Pulmonary artery endothelial cell (primary cell): ENCODE data around the gene NHSL2. TPM values are rescaled to one million over a fixed set of nuclear protein-coding genes. Genes with fewer than 3 reads are reported as not detected.

Source experiments
- DNase-seq: peaks from one replicate; pipeline ENCODE4 v3.0.0-alpha.2; 2011; ENCODE audit warnings: low read depth, low spot score
- total RNA-seq: library from RNA; depleted of rRNA; stranded (reverse); fragments of >200 nt; gene quantifications from 2 replicates; pipeline ENCODE4 v1.2.3, GENCODE V29; 2014

The NHSL2 gene
- total RNA-seq, 1 donor from 2014 or later: 21.2 TPM

DNA sequence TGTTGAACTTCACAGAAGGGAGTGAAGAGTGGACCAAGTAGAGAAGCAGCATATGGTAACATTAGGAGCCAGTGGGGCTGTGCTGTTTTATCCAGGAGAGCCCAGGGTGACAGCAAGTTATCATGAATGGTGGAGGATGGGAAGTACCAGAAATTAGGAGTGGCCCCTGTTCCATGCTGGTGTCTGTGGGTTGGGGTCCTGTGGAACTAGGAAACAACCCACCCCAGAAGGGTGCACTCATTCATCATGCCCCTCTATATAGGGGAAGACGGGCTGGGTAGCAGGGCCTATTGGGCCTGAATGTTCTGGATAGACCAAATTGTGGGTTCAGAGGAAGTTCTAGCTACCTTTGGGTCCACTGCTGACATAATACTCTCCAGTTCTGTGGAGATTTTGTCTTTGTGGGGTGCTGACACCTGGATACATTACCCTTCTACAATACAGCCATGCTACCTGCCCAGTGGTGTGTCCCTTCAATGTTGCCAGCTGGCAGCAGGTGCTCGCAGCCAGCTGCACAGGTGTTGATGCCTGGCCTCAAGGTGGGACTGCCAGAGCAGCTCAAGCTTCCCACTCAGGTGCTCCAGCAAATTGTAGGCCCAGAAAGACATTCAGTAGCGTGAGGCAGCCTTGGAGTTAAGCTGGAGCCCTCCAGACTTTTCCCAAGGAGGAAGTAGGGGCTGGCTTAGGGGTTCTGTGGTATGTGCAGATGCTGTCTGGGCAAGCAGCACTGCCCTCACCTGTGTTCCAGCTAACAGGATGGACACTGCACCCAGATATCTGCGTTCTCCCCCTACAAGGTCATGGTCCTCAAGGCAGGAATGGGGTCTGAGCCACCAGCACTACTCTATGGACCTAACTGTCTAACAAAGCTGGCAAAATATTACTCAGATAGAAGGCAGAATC is 106.5 kb downstream of the NHSL2 start:
- DNase-seq: no peak

DNA sequence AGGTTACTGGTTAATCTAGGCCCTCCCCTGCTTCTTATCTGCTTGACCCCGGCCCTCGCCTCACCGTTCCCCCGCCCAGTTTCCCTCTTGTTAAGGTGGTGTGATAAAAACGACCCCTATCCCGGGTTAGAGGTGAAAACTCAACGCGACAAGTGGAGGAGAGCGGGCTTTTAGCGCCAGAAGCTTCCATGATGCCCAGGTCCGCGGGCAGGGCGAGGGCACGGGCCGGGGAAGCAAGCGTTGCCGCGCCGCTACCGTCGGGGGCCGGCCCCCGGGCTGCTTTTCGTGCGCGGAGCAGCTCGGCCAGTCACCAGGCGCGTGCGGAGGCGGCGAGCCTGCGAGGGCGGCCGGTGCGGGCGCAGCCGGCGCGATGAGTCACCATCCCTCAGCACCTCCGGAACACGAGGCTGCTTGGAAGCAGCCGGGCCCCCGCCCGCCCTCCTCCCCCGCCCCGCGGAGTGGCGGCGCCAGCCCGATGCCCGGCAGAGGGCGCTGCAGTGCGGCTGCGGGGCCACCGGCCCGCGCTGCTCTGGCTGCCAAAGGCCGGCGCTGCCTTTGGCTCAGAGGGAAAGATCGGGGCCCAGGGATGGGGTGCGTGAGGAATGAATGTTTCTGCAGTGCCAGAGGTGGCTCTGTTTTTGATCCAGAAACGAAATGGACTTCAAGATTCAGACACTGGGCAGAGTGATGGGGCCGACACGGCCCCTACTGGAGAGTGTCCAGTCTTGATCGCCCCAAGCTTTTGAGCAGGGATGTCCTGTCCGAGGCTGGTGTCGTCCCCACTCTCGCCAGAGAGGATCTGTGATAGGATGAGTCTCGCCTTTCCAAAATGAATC is 107.8 kb downstream of the NHSL2 start:
- peak; percentile 54 for DNase-seq

DNA sequence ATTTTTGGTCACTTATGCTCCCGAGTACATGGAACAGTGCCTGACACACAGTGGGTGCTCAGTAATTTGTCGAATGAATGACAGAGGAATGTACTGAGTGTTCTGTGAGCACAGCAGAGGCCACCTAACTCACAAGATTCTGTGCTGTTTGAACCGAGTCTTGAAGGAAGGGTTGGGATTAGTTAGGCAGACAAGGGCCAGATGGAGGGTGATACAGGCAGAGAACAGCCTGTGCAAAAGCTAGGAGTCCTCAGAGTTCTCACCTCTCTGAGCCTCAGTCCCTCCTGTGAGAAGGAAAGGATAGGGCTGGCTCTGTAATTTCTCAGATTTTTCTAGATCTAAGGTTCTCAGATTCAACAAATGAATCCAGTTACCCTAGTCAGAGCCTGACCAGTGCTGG is 108.8 kb downstream of the NHSL2 start:
- no peak for DNase-seq

DNA sequence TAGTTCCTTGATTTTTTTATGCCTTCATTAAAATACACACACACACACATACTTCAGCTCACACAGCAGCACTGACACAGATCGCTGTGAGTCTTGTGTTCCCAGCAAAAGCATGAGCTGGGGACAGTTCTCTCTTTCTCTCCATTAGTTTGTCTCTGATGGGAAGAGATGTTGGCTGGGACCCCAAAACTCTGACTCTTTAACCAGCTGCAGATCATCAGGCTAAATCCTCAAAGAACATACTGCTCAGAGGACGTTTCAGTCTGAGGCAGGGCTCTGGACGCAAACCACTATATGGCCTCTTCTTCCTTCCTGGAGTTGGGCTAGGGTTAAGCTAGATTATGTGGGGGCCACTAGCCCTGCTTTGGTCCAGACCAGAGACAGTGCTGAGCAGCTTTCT is 109.6 kb downstream of the NHSL2 start:
- DNase-seq: no peak

DNA sequence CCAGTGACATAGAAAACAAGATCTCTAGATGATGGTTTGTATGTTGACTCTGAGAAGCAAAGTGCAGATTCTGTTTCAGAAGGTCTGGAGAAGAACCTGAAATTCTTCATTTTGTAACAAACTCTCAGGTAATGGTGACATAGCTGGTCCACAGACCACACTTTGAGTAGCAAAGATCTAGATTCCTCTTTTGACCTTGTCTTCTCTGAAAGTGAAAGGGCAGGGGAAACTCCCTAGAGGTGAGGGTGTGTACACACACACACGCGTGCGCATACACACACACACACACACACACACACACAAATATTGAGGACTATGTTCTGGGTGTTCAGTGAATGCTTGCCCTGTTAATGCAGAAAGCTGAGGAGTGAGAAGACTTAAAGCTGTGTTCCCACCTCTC is 110.1 kb downstream of the NHSL2 start:
- no peak for DNase-seq

DNA sequence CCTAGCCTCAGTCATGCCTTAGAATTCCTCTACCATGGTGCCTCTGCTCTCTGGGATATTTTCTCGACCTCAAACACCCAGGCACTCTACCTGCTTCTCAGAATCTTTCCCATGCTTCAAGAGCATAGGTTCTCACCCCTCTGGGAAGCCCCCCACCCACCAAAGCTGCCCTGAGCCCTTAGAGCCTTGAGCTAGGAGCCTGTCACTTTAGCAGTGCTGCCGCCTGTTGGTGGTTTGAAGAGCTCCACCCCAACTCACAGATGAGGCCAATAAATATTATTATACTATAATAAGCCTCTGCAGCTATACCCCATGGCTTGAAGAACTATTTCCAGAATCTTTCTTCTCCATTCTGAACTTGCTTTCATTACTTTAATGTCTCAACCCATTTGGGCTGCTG is 111.3 kb downstream of the NHSL2 start:
- no peak for DNase-seq

DNA sequence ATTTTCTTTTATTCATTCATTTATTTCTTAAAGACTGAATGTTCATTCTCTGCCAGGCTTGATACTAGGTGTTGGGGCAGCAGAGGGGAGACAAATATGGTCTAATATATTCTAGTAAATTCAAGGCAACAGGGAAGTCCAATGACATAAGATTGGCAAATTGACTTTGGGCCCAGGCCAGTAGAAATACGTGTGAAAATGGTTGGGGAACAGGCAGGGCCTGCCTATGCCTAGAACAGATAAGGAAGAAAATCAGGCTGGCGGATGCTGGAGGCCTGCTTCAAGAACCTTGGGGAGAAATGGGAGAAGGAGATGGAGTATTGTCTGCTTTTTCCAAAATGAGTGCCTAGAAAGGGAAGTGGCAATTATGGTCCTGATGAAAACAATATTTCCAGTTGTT is 112.4 kb downstream of the NHSL2 start:
- no peak for DNase-seq

DNA sequence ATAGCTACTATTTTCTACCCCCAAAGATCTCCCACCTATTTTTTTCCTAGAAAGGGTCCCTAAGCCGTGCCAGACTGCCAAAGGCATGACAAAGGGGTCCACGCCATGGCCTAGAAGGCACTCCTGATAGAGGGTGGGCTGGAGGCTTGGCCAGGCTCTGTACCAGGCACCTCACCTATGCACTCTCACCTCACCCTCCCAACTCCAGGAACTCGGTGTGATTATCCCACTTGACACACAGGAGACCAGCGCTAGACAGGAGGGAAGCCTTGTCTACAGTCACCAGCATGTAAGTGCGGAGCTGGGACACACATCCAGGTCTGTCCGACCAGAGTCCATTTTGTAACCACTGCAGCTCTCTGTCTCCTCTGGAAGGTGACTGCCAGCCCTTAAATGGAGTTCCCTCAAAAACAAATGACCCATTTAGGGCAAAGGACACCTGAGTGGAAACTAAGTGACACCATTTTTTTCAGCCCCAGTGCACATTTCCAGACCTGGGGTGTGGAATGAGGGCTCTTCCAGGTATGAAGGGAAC is 114.7 kb downstream of the NHSL2 start:
- DNase-seq: no peak

DNA sequence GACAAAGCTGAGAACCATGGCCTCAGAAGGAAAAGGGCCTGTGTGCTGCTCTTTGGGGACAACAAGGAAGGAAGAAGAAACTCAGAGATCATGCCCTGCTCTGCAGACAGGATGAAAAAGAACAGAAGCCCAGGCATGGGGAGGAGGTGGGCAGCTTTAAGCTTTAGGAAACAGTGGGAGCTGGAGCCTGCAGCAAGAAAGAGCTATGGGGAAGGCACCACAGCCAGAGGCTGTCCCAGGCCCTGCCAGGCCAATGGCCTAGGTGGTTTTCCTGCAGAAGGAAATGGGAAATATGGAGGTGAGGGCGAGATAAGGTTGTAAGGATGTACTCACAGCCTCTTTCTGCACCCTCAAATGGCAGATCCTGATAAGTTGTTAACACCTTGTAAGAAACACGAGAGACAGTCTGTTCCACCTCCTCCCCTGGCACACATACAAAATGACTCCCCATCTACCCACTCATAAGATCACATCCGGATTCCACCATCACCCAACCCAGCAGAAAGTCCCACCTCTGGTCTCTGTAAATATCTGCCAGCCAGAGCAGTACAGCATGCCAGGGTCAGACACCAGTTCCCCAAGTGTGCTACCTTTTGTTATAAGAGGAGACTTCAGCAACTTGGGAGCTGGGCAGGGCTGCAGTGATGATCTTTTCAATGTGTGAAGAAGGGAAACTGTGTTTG is 115.8 kb downstream of the NHSL2 start:
- no peak for DNase-seq

DNA sequence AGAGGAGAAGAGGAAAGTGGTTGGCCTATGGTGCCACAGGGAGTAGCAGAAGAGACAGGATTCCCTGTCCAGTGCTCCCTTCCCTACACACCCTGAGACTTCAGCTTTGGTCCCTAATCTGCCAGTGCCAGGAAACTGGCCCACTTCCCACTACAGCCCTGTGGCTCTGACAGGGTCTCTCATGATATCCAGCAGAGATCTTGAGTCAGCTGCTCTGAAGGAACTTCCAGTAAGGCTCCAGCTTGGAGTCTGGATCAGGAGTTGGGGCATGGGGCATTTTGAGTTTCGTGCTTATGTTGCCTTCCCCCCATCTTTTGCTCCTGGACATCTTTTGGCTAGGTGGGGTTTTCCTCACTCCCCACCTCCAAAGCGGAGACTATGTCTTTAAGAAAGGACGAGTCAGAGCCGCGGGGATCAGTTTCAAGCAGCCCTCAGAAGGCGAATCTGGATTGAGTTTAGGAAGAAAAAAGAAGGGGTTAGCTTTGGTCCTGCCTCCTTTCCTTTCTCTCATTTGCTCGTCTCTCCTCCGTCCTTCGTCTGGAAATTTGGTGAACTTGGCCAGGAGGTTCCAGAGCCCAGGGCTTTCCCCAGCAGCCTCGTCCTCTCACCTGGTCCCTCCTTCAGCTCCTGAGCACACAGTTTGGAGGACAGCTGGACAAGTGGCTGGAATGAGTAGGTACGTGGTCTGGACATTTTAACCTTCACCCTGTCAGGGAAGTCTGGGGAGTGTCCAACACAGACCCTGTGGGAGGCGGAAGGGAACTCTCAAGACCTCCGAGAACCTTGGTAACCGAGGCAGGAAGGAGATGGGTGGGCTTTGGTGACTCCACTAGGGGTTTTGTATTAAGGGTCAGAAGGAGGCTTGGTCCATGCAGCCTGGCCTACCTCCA is 116.6 kb downstream of the NHSL2 start:
- DNase-seq: no peak

DNA sequence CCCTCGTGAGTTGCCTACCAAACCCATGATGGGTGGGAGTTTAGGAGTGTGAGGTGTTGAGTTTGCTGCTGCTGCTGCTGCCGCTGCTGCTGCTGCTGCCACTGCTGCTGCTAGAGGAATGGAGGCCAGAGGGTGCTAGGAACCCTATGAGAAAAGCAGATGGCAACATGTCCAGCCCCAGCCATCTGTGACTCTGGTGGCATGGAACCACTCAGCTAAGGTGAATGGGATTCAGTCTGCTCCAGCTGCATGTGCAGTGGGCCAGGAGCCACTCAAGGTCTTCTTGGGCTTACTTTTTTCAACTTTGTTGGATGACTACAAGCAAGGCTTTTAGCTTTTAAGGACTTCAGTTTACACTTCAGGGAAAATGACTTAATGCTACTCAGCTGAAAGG is 117.3 kb downstream of the NHSL2 start:
- no peak for DNase-seq

DNA sequence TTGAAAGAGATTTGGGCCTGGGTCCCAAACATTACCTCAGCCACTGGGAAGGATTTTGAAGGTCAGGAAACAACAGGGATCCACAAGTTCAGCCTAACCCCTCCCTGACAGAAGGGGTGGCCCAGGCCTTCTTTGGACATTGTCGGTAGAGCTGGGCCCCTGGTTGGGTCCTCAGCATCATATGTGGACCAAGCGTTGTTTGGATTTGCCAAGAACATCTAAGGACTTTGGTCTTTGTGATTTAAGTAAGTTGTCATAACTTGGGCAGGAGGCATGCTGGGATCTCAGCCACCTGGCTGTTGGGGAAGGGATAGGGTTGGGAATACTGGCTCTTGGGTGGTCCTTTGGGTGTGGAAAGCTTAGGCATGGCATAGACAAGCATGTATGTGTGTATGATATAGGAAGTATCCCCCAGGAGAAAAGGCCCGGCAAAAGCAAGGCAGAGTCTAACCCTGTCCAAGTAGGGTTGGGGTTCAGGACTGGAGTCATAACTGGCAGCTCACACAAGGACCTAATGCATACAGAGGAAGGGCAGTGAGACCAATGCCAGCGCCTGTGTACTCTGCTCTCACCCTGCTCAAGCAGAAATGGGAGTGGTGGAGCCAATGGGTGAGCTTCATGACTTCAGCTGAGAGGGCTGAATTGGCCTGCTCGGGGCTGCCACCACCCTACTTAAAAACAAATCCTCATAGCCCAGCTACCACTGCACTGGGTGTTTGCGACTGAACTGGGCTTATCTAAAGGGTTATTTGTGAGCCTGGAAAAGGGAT is 118.2 kb downstream of the NHSL2 start:
- DNase-seq: no peak

DNA sequence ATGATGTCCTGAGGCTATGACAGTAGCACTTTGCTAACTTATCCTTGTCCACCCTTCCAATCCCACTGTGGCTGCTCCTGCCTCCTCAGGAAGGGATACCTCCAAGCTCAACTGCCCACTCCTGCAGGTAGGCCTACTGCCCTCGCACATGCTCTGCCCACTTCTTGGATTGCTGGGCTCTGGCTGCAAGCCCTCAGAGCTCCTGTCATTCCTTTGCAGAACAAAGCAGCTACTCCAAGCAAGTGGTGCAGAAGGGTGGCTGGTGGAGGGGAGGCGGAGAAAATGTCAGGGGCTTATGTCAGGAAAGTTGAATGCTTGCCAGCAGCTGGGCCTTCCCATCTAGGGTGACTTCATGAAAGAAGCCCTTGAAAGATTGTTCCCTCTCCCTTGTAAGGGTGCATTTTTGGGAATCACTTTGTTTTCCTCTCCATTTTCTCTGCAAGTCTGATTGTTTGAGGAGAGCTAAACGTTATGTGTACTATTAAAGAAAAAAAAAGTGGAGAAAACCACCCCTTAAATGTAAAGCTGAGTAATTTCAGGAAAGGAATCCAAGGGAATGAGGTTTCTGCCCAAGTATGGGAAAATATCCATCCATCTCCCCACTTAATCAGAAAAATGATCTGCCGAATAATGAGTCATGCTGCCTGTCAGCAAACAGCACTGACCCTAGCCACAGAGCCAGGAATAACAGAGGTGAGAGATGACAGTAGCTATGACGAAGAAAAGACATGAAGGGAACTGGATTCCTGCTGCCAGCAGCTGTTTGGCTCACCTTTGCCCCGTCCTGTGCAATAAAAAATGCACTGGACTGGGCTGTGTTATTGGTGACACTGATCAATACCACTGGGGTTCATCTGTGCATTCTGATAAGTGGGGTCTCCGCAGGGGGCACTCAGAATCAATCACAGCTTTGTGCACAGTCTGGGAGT is 119.1 kb downstream of the NHSL2 start:
- peak; percentile 61 for DNase-seq

DNA sequence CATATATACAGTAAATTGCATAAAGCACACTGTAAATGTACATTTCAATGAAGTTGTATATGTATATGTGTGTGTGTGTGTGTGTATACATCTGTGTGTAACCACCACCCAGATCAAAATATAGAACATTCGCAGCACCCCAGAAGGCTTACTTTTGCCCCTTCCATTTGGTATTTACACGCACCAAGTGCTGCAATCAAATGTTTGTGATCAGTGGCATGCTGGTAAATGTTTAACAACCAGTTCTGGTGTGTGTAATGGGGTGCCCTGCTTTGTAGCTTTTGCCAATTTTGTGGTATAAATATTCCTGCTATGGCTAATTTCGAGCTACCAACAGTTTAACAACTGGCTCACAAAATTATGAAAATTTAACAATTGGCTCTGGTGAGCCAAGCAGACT is 119.8 kb downstream of the NHSL2 start:
- no peak for DNase-seq

DNA sequence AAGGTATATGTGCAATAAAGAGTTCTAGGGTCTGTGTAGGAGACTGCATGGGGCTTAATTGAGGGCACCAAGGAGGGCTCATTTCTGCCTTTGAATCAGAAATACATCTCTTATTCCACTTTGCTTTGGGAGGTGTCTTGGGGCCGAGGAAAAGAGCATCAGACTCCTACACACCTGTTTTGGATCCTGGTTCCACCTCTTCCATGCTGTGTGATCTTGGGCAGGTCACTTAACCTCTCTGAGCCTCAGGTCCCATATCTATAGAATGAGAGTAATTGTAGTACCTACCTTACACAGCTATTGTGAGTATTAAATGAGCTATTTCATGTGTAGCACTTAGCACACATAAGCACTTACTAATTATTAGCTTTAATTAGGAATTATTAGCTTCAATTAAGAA is 120.5 kb downstream of the NHSL2 start:
- DNase-seq: no peak

DNA sequence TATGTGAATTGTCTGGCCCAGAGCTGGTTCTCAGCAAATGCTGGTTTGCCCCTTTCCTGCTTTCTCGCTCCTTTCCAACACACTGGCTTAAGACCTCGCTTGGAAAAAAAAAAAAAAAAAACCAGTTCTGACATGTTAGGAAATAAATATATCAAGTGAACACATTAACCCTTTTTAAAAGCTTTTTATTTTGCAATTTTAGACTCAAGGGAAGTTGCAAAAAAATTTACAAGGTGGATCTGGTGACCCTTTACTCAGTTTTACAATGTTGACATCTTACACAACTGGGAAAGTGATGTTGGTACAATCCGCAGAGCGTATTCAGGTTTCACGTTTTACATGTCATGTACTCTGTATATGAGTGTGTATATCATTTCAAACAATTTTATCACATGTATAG is 121.0 kb downstream of the NHSL2 start:
- DNase-seq: no peak

DNA sequence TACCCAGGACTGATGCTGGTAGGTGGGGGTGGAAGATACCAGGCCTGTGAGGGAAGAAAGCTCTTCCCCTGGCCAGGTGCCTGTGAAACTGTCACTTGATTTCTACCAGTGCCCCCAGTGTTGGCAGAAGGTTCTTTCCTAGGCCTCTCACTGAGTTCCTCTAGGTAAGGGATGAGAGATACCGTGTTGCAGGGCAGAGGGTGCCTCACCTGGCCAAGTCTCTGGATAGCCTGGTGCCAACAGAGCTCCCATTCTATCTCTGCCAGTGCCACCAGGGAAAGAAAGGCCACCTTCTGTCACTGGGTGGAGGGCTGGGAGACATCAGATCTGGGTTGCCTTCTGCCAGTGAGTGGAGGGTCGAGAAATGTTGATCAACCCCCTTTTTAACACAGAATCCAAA is 127.0 kb downstream of the NHSL2 start:
- DNase-seq: no peak

DNA sequence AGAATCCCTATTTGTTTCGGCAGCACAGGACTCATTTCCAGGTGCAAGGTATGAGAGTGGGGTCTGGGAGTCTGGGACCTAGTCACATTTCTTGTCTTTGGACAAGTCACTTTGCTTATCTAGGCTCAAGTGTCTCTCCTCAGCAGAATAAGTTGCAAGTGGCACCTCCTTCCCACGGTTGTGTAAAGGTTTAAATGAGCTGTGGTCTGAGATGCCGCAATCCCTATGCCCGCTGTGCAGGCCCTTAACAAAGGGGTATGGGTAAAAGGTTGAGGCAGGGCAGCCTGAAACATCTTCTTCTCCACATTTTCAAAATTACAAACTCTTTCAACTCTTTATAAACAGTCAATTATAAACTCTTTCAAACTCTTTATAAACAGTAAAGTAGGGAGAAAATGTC is 127.4 kb downstream of the NHSL2 start:
- DNase-seq: no peak

DNA sequence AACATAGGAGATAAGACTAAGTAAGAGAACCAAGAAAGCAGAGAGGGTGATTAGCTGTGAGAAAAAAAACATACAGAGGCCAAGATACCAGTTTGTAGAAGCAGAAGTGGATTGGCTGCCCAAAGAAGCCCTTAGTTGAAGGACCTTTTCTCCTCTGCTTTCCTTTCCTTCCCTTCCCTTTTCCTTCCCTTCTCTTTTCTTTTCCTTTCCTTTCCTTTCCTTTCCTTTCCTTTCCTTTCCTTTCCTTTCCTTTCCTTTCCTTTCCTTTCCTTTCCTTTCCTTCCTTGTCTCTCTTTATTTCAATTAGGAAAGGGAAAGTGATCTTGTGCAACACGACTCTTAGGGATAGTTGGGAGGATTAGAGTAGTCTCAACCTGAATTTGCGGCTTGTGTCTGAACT is 128.2 kb downstream of the NHSL2 start:
- no peak for DNase-seq
